Neural cell (in vitro differentiated cells): ENCODE data around the gene GNAL.

ENCODE experiments used
- CTCF ChIP-seq: fragments of 450-650 bp; IDR thresholded peaks from 2 replicates; pipeline ENCODE4 v1.5.1; 2014; ENCODE audit warnings: antibody characterized with exemption, mild to moderate bottlenecking, moderate library complexity; ENCODE audit not compliant: poor library complexity, severe bottlenecking
- EP300 ChIP-seq: fragments of 450-650 bp; conservative IDR thresholded peaks from 2 replicates; pipeline ENCODE4 v1.6.1; 2014; ENCODE audit warnings: antibody characterized with exemption, mild to moderate bottlenecking, moderate library complexity; ENCODE audit not compliant: poor library complexity, severe bottlenecking
- EZH2 ChIP-seq: fragments of 200-600, 300-800 bp; shearing (Covaris generic), sonication (generic); IDR thresholded peaks from 2 replicates; pipeline ENCODE4 v1.6.1; 2014; ENCODE audit warnings: antibody characterized with exemption, low read length, borderline replicate concordance, mild to moderate bottlenecking; ENCODE audit not compliant: insufficient read depth, poor library complexity, severe bottlenecking
- MXI1 ChIP-seq: fragments of 450-650 bp; conservative IDR thresholded peaks from 2 replicates; pipeline ENCODE4 v1.6.1; 2014; ENCODE audit warnings: antibody characterized with exemption, mild to moderate bottlenecking; ENCODE audit not compliant: poor library complexity, severe bottlenecking
- POLR2AphosphoS5 ChIP-seq: IDR thresholded peaks from 2 replicates; pipeline ENCODE4 v1.6.1; 2012
- RAD21 ChIP-seq: fragments of 450-650 bp; conservative IDR thresholded peaks from 2 replicates; pipeline ENCODE4 v1.6.1; 2014; ENCODE audit warnings: antibody characterized with exemption, mild to moderate bottlenecking, moderate library complexity
- REST ChIP-seq: IDR thresholded peaks from 2 replicates; pipeline ENCODE4 v1.6.1; 2012; ENCODE audit warnings: borderline replicate concordance
- SMC3 ChIP-seq: fragments of 450-650 bp; conservative IDR thresholded peaks from 2 replicates; pipeline ENCODE4 v1.6.1; 2014; ENCODE audit warnings: antibody characterized with exemption, mild to moderate bottlenecking, moderate library complexity; ENCODE audit not compliant: poor library complexity
- TAF1 ChIP-seq: IDR thresholded peaks from 2 replicates; pipeline ENCODE4 v1.6.1; 2012; ENCODE audit warnings: low read depth

- TF ChIP-seq TAF1 (no peak), MXI1 (no peak), CTCF (no peak), POLR2AphosphoS5 (no peak), REST (no peak), SMC3 (no peak), RAD21 (no peak), EP300 (no peak), EZH2 (no peak)
Measured at GRCh38 chr18:11649839-11650238, 39.2 kb upstream of the GNAL start.
